Measurements from ENCODE around the gene DSCAML1.

DSCAML1 gene

GRCh38 chr11:117541211-117541610 lies 255.8 kb downstream of the DSCAML1 start:
- no peak for DNase-seq

- no peak for DNase-seq
Observed at GRCh38 chr11:117538263-117539135, 258.5 kb downstream of the DSCAML1 start.

- DNase-seq, result peak; percentile 45
Observed at GRCh38 chr11:117535850-117536411, 261.1 kb downstream of the DSCAML1 start.

- DNase-seq, result peak; percentile 45
Observed at GRCh38 chr11:117535201-117535849, 261.7 kb downstream of the DSCAML1 start.

- DNase-seq, result no peak
Observed at GRCh38 chr11:117532568-117532967, 264.4 kb downstream of the DSCAML1 start.

- DNase-seq, result no peak
Observed at GRCh38 chr11:117529816-117530215, 267.2 kb downstream of the DSCAML1 start.

GRCh38 chr11:117528097-117528721 lies 268.8 kb downstream of the DSCAML1 start:
- no peak for DNase-seq

GRCh38 chr11:117527271-117527670 lies 269.7 kb downstream of the DSCAML1 start:
- no peak for DNase-seq

GRCh38 chr11:117525866-117526542 lies 271.0 kb downstream of the DSCAML1 start:
- DNase-seq, result no peak

- no peak for DNase-seq
Observed at GRCh38 chr11:117524468-117525183, 272.4 kb downstream of the DSCAML1 start.

GRCh38 chr11:117523680-117524079 lies 273.3 kb downstream of the DSCAML1 start:
- no peak for DNase-seq

GRCh38 chr11:117521974-117522373 lies 275.0 kb downstream of the DSCAML1 start:
- DNase-seq, result no peak

GRCh38 chr11:117520966-117521365 lies 276.1 kb downstream of the DSCAML1 start:
- no peak for DNase-seq

GRCh38 chr11:117520201-117520600 lies 276.8 kb downstream of the DSCAML1 start:
- no peak for DNase-seq

GRCh38 chr11:117519590-117519989 lies 277.4 kb downstream of the DSCAML1 start:
- no peak for DNase-seq

- no peak for DNase-seq
Observed at GRCh38 chr11:117519170-117519569, 277.8 kb downstream of the DSCAML1 start.

GRCh38 chr11:117518455-117518854 lies 278.6 kb downstream of the DSCAML1 start:
- no peak for DNase-seq

- no peak for DNase-seq
Observed at GRCh38 chr11:117517097-117517496, 279.9 kb downstream of the DSCAML1 start.

- DNase-seq, result no peak
Observed at GRCh38 chr11:117515892-117516787, 280.9 kb downstream of the DSCAML1 start.

GRCh38 chr11:117514256-117514655 lies 282.8 kb downstream of the DSCAML1 start:
- DNase-seq, result no peak

GRCh38 chr11:117513666-117514065 lies 283.4 kb downstream of the DSCAML1 start:
- DNase-seq, result no peak

All from NCI-H748 treated with DMSO at 0.1 percent for 48 hours (cell line).